DOHH2 (cell line): ENCODE data around the gene CARMIL1.

Source experiments
- EZH2phosphoT487 ChIP-seq: fragments of 200-600 bp; sonication (generic); IDR thresholded peaks from 2 replicates; pipeline ENCODE4 v1.6.1; 2017; ENCODE audit warnings: borderline replicate concordance, mild to moderate bottlenecking, antibody characterized with exemption, low read length, moderate library complexity, mixed read lengths
- TF ChIP-seq, protein P1 (sequence below): fragments of 200-600 bp; sonication (generic); IDR thresholded peaks from one replicate; pipeline ENCODE4 v1.5.1; 2014; ENCODE audit warnings: antibody characterized with exemption, mild to moderate bottlenecking, low read depth, low read length; ENCODE audit not compliant: poor library complexity, severe bottlenecking

DNA sequence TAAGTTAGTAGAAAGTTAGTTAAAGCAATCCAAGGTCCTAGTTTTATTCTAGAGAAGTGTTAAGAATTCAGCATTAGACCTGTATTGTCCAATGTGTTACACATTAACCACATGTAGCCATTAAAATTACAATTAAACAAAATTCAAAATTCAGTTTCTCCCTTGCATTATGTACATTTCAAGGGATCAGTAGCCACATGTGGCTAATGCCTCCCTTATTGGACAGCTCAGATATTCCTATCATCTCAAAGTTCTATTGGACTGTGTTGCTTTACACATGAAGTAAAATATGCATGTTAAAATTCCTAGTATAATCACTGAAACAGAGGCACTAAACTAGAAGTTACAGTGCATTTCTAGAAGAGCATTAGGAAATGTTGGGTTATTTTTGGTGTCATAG lies 265.7 kb downstream of the CARMIL1 start:
- TF ChIP-seq, protein P1, sequence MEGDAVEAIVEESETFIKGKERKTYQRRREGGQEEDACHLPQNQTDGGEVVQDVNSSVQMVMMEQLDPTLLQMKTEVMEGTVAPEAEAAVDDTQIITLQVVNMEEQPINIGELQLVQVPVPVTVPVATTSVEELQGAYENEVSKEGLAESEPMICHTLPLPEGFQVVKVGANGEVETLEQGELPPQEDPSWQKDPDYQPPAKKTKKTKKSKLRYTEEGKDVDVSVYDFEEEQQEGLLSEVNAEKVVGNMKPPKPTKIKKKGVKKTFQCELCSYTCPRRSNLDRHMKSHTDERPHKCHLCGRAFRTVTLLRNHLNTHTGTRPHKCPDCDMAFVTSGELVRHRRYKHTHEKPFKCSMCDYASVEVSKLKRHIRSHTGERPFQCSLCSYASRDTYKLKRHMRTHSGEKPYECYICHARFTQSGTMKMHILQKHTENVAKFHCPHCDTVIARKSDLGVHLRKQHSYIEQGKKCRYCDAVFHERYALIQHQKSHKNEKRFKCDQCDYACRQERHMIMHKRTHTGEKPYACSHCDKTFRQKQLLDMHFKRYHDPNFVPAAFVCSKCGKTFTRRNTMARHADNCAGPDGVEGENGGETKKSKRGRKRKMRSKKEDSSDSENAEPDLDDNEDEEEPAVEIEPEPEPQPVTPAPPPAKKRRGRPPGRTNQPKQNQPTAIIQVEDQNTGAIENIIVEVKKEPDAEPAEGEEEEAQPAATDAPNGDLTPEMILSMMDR, result no peak
- no peak for TF ChIP-seq EZH2phosphoT487
